IPS-20b (cell line): ENCODE measurements around the gene EHBP1L1.
A peak's percentile ranks its signal among the peaks of the same experiment; 100 is the strongest.

ENCODE experiments used
- H3K27ac ChIP-seq: one replicate; pipeline ENCODE4 v1.5.1; 2013; ENCODE audit warnings: low read length
- H3K27me3 ChIP-seq: 2 replicates; pipeline ENCODE4 v1.6.1; 2013; ENCODE audit warnings: mild to moderate bottlenecking, low read length, inconsistent platforms; ENCODE audit not compliant: insufficient read depth
- H3K36me3 ChIP-seq: 2 replicates; pipeline ENCODE4 v1.6.1; 2013; ENCODE audit warnings: low read depth, mild to moderate bottlenecking, inconsistent platforms, low read length, moderate library complexity; ENCODE audit not compliant: insufficient read depth
- H3K4me1 ChIP-seq: 2 replicates; pipeline ENCODE4 v1.6.1; 2013; ENCODE audit warnings: mild to moderate bottlenecking, control low read depth, inconsistent platforms, low read length, moderate library complexity; ENCODE audit not compliant: insufficient read depth
- H3K4me3 ChIP-seq: 2 replicates; pipeline ENCODE4 v1.5.1; 2013; ENCODE audit warnings: mild to moderate bottlenecking, low read length, inconsistent platforms
- H3K9ac ChIP-seq: 2 replicates; pipeline ENCODE4 v1.6.1; 2013; ENCODE audit warnings: low read depth, mild to moderate bottlenecking, inconsistent platforms, low read length, moderate library complexity
- H3K9me3 ChIP-seq: 2 replicates; pipeline ENCODE4 v1.6.1; 2013; ENCODE audit warnings: mild to moderate bottlenecking, low read depth, low read length, inconsistent platforms; ENCODE audit not compliant: insufficient read depth

EHBP1L1 gene

GRCh38 chr11:65538232-65538914, 37.5 kb upstream of the EHBP1L1 start:
- Histone ChIP-seq H3K36me3 (peaks cover 9% of the 10 kb centered on the region), H3K4me1 (no peaks in the 10 kb centered on the region), H3K27me3 (peaks cover 53% of the 10 kb centered on the region), H3K9ac (no peak overlapping the region), H3K27ac (no peak overlapping the region), H3K4me3 (peak overlapping the region; percentile 72; the same call in 1 of the 2 replicates), H3K9me3 (no peaks in the 10 kb centered on the region)

- H3K4me3 ChIP-seq = peak overlapping the region; percentile 72; the same call in 1 of the 2 replicates
- H3K9me3 ChIP-seq = no peaks in the 10 kb centered on the region
- H3K27me3 ChIP-seq = peaks cover 58% of the 10 kb centered on the region
- no peak overlapping the region for H3K9ac ChIP-seq
- no peak overlapping the region for H3K27ac ChIP-seq
- peaks cover 9% of the 10 kb centered on the region; the same call in 1 of the 2 replicates for H3K36me3 ChIP-seq
- H3K4me1 ChIP-seq = no peaks in the 10 kb centered on the region
Observed at GRCh38 chr11:65538915-65539743, 36.7 kb upstream of the EHBP1L1 start.

- Histone ChIP-seq H3K4me3 (peak overlapping the region; percentile 72), H3K27me3 (peaks cover 65% of the 10 kb centered on the region), H3K4me1 (no peaks in the 10 kb centered on the region), H3K9ac (no peak overlapping the region), H3K36me3 (peaks cover 9% of the 10 kb centered on the region; the same call in 1 of the 2 replicates), H3K9me3 (no peaks in the 10 kb centered on the region), H3K27ac (no peak overlapping the region)
Observed at GRCh38 chr11:65539744-65540289, 36.0 kb upstream of the EHBP1L1 start.

- peaks cover 72% of the 10 kb centered on the region for H3K27me3 ChIP-seq
- peaks cover 9% of the 10 kb centered on the region; the same call in 1 of the 2 replicates for H3K36me3 ChIP-seq
- H3K4me1 ChIP-seq = no peaks in the 10 kb centered on the region
- H3K9me3 ChIP-seq = no peaks in the 10 kb centered on the region
- H3K4me3 ChIP-seq = peak overlapping the region; percentile 72
- H3K27ac ChIP-seq = no peak overlapping the region
- H3K9ac ChIP-seq = no peak overlapping the region
Observed at GRCh38 chr11:65540290-65541092, 35.4 kb upstream of the EHBP1L1 start.

- H3K36me3 ChIP-seq = peaks cover 3% of the 10 kb centered on the region; the same call in 1 of the 2 replicates
- H3K9ac ChIP-seq = no peak overlapping the region
- no peaks in the 10 kb centered on the region; the same call in 1 of the 2 replicates for H3K4me1 ChIP-seq
- peaks cover 80% of the 10 kb centered on the region for H3K27me3 ChIP-seq
- H3K9me3 ChIP-seq = no peaks in the 10 kb centered on the region
- no peak overlapping the region for H3K27ac ChIP-seq
- peak overlapping the region; percentile 72; the same call in 1 of the 2 replicates for H3K4me3 ChIP-seq
Observed at GRCh38 chr11:65541093-65541982, 34.5 kb upstream of the EHBP1L1 start.

- Histone ChIP-seq H3K36me3 (no peaks in the 10 kb centered on the region), H3K9ac (no peak overlapping the region), H3K4me3 (no peak overlapping the region), H3K9me3 (no peaks in the 10 kb centered on the region), H3K27me3 (peaks cover 91% of the 10 kb centered on the region), H3K4me1 (no peaks in the 10 kb centered on the region; the same call in 1 of the 2 replicates), H3K27ac (no peak overlapping the region)
Observed at GRCh38 chr11:65542738-65543390, 33.0 kb upstream of the EHBP1L1 start.

- Histone ChIP-seq H3K9me3 (no peaks in the 10 kb centered on the region), H3K36me3 (no peaks in the 10 kb centered on the region), H3K27ac (no peak overlapping the region), H3K9ac (no peak overlapping the region), H3K27me3 (peaks cover 91% of the 10 kb centered on the region), H3K4me3 (peak overlapping the region; percentile 67), H3K4me1 (no peaks in the 10 kb centered on the region; the same call in 1 of the 2 replicates)
Observed at GRCh38 chr11:65545853-65546216, 30.0 kb upstream of the EHBP1L1 start.

- Histone ChIP-seq H3K9ac (no peak overlapping the region), H3K4me1 (no peaks in the 10 kb centered on the region; the same call in 1 of the 2 replicates)
Observed at GRCh38 chr11:65546217-65546958, 29.5 kb upstream of the EHBP1L1 start.

GRCh38 chr11:65547446-65548125, 28.3 kb upstream of the EHBP1L1 start:
- Histone ChIP-seq H3K27ac (no peak overlapping the region), H3K4me1 (no peaks in the 10 kb centered on the region; the same call in 1 of the 2 replicates), H3K9ac (no peak overlapping the region)

More at GRCh38 chr11:65546217-65546958, 29.5 kb upstream of the EHBP1L1 start:
- H3K9me3 ChIP-seq = no peaks in the 10 kb centered on the region
- H3K27ac ChIP-seq = no peak overlapping the region
- H3K27me3 ChIP-seq = peaks cover 90% of the 10 kb centered on the region
- no peaks in the 10 kb centered on the region for H3K36me3 ChIP-seq
- H3K4me3 ChIP-seq = peak overlapping the region; percentile 67

More at GRCh38 chr11:65547446-65548125, 28.3 kb upstream of the EHBP1L1 start:
- H3K9me3 ChIP-seq = no peaks in the 10 kb centered on the region
- H3K4me3 ChIP-seq = no peak overlapping the region
- peaks cover 92% of the 10 kb centered on the region for H3K27me3 ChIP-seq
- no peaks in the 10 kb centered on the region for H3K36me3 ChIP-seq
